ENCODE data around the gene TMPRSS5.
"Not testable (repeated sequence)": the region's sequence is repeated elsewhere in the genome, so short reads cannot be mapped to it uniquely, and the experiment has no call there.

TMPRSS5 gene

GRCh38 chr11:113721462-113722066 lies 15.5 kb upstream of the TMPRSS5 start:
- no peak for TF ChIP-seq CTCF (IDR thresholded peaks at IDR 0.05; ENCODE audit: low read depth, low read length, missing control alignments)
- H3K4me3 ChIP-seq (replicated peaks; ENCODE audit: low read depth, low read length): no peak overlapping the region

GRCh38 chr11:113720478-113720877 lies 14.4 kb upstream of the TMPRSS5 start:
- DNase-seq (ENCODE audit: extremely low read depth, low read depth): not testable (repeated sequence)

More at GRCh38 chr11:113721462-113722066, 15.5 kb upstream of the TMPRSS5 start:
- no peak for DNase-seq (ENCODE audit: extremely low read depth, low read depth)

GRCh38 chr11:113715882-113716625 lies 9.9 kb upstream of the TMPRSS5 start:
- no peak overlapping the region for H3K4me3 ChIP-seq (replicated peaks; ENCODE audit: low read depth, low read length)
- TF ChIP-seq CTCF (IDR thresholded peaks at IDR 0.05; ENCODE audit: low read depth, low read length, missing control alignments): no peak
- no peak for DNase-seq (ENCODE audit: extremely low read depth, low read depth)

More at GRCh38 chr11:113720478-113720877, 14.4 kb upstream of the TMPRSS5 start:
- H3K4me3 ChIP-seq (replicated peaks; ENCODE audit: low read depth, low read length): not testable (repeated sequence)

- DNase-seq (ENCODE audit: extremely low read depth, low read depth): no peak
- H3K4me3 ChIP-seq (replicated peaks; ENCODE audit: low read depth, low read length): no peak overlapping the region
- no peak for TF ChIP-seq CTCF (IDR thresholded peaks at IDR 0.05; ENCODE audit: low read depth, low read length, missing control alignments)
These were observed 9.2 kb upstream of the TMPRSS5 start for GRCh38 chr11:113715273-113715672.

GRCh38 chr11:113710989-113711388 lies 4.9 kb upstream of the TMPRSS5 start:
- no peak overlapping the region for H3K4me3 ChIP-seq (replicated peaks; ENCODE audit: low read depth, low read length)
- TF ChIP-seq CTCF (IDR thresholded peaks at IDR 0.05; ENCODE audit: low read depth, low read length, missing control alignments): no peak
- no peak for DNase-seq (ENCODE audit: extremely low read depth, low read depth)

GRCh38 chr11:113703551-113703950 lies 2.6 kb downstream of the TMPRSS5 start:
- not testable (repeated sequence) for DNase-seq (ENCODE audit: extremely low read depth, low read depth); H3K4me3 ChIP-seq (replicated peaks; ENCODE audit: low read depth, low read length)

- H3K4me3 ChIP-seq (replicated peaks; ENCODE audit: low read depth, low read length): no peak overlapping the region
- no peak for DNase-seq (ENCODE audit: extremely low read depth, low read depth)
- TF ChIP-seq CTCF (IDR thresholded peaks at IDR 0.05; ENCODE audit: low read depth, low read length, missing control alignments): no peak
These were observed 4.6 kb downstream of the TMPRSS5 start for GRCh38 chr11:113701491-113701890.

- TF ChIP-seq CTCF (IDR thresholded peaks at IDR 0.05; ENCODE audit: low read depth, low read length, missing control alignments): no peak
- no peak overlapping the region for H3K4me3 ChIP-seq (replicated peaks; ENCODE audit: low read depth, low read length)
- no peak for DNase-seq (ENCODE audit: extremely low read depth, low read depth)
These were observed 7.6 kb downstream of the TMPRSS5 start for GRCh38 chr11:113698515-113698914.
